HG03135 (cell line): ENCODE measurements around the gene CLASP2.

Source experiments
- ATAC-seq: cut with Tn5 transposase; IDR thresholded peaks from one replicate; pipeline ENCODE4 v1.9.1; 2021; ENCODE audit warnings: mild to moderate bottlenecking, moderate library complexity; ENCODE audit not compliant: unreplicated experiment

Gene CLASP2

GRCh38 chr3:33639889-33640288 lies 78.2 kb downstream of the CLASP2 start:
- no peak for ATAC-seq

- no peak for ATAC-seq
Observed at GRCh38 chr3:33637482-33637881, 80.6 kb downstream of the CLASP2 start.

GRCh38 chr3:33636125-33636850 lies 81.8 kb downstream of the CLASP2 start:
- ATAC-seq = no peak

DNA sequence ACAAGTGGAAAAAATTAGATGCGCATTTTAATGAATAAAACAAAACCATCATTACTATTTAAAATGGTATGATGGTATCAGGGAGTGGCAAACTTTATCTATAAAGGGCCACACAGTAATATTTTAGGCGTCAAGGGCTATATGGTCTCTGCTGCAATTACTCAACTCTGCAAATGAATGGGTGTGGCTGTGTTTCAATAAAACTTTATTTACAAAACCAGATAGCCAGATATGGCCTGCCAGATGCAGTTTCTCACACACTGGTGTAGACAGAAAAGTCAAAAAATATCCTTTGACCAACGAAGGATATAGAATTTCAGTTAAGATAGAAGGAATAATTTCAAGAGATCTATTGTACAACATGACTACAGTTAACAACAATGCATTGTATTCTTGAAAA lies 83.8 kb downstream of the CLASP2 start:
- ATAC-seq = no peak

GRCh38 chr3:33629219-33629618 lies 88.8 kb downstream of the CLASP2 start:
- ATAC-seq = no peak

- no peak for ATAC-seq
Observed at GRCh38 chr3:33624756-33625155, 93.3 kb downstream of the CLASP2 start.

GRCh38 chr3:33613041-33613440 lies 105.0 kb downstream of the CLASP2 start:
- no peak for ATAC-seq

DNA sequence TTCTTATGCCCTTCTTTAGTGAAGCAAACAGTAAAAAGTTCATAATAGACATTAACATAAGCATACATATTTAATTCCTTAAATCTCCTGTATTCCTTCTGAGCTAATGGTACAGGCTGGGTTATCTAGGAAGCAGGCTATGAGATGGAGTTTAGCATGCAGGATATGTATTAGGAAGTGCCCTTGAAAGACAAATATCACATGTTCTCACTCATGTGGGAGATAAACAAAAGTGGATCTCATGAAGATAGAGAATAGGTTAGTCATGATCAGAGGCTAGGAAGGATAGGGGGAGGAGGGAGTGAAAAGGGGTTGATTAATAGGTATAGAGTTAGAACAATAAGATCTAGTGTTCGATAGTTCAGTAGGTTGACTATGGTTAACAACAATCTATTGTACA lies 105.4 kb downstream of the CLASP2 start:
- ATAC-seq = no peak

DNA sequence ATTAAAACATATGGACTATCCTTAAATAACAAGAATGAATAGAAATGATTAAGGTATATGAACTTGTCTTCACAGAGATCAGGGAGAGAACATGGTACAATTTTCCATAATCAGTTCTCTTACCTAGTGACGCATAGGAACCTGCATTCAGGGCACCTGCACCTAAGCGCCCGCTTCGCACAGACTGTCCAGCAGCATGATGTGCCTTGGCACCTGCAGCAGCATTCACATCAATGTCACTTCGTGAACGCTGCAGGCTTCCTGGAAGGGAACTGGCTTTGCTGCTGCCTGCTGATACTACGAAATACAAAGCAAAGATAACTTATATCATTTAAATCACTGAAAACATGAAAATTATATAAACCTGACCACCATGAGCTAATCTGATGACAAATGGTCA lies 115.2 kb downstream of the CLASP2 start:
- no peak for ATAC-seq

DNA sequence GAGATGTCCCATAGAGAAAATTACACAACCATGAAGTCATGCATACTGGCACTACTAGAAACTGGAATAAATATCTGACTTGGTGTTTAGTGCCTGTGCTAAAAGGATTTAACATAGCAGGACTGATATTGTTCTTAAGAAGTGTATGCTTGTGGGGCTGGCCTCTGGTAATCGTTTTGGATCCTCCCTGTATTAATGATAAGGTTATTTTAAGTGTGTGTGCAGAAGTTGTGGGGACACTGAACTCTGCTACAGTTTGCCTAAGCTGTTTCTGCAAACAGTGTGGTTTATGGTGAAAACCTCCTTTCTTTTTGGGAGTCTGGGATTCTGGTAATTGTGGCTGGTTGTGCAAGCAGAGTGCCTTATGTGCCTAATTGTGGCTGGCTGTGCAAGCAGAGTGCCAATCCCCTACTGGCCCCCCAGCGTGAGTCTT lies 120.8 kb downstream of the CLASP2 start:
- no peak for ATAC-seq

DNA sequence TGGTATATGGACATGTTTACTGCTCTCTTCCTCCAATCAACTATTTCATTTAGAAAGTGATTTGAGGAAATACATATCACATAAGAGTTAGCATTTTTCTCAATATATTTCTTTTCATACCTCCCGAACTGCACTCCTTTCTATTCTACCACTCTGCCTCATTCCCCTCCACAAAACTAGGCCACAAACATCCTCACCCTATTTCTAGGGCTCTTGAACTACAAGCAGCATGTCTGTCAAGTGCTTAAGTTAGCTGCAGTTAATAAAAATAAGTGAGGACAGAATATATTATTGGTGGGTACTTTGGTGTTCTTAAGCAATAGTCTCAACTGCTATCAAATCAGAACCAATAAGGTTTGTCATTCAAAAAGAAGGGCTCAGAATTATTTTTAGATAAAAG lies 125.1 kb downstream of the CLASP2 start:
- no peak for ATAC-seq

DNA sequence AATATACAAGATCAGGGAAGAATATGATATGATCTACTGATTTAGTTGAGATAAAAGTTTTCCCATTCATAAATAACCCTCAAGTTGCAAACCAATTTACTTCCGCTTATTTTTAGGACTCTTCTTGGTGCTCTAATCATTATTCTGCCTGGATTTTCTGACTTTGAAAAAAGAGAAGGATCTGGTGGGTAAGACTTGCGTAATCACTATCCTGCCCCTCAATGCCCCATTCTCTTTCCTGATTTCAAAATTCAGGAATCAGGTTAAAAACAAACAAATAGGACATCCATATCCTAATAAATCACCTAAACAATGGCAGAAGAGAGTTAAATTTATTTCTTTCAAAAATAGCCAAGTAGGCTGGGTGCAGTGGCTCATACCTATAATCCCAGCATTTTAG lies 127.5 kb downstream of the CLASP2 start:
- no peak for ATAC-seq

DNA sequence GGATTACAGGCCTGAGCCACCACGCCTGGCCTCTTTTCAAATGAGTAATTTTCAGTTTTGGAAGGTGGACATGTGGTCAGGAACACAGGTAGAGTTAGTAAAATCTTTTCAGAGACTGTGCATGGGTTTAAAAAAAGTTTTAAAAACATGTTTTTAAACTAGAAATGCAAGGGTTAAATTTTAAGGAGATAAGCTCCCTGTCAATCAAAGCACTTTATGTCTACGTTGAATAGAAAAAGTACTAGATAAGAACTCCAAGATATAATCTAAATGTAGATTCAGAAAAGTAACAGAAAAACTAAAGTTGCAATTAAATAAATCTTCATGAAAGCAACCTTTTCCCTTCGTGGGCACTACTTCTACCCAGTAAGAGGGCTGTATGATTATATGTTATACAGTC lies 131.7 kb downstream of the CLASP2 start:
- ATAC-seq = no peak

- ATAC-seq = no peak
Observed at GRCh38 chr3:33582234-33582633, 135.8 kb downstream of the CLASP2 start.

DNA sequence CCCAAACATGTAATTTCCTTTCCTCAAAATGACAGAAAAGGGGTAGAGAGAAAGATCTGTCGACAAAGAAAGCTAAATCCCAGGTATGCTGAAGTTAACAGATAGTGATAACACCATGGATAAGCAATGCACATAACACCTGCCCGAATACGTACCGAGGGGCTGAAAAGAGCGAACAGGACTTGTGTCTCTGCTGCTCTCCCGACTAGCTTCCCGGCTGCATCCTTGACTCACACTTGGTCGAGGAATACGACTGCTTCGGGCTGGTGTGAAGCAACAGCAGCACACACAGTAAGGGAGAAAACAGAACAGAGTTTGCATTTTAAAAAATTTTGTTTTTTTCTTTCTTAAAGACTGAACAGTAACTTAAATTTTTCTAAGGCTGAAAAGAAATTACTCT lies 136.4 kb downstream of the CLASP2 start:
- ATAC-seq = no peak

- no peak for ATAC-seq
Observed at GRCh38 chr3:33579840-33580239, 138.2 kb downstream of the CLASP2 start.

DNA sequence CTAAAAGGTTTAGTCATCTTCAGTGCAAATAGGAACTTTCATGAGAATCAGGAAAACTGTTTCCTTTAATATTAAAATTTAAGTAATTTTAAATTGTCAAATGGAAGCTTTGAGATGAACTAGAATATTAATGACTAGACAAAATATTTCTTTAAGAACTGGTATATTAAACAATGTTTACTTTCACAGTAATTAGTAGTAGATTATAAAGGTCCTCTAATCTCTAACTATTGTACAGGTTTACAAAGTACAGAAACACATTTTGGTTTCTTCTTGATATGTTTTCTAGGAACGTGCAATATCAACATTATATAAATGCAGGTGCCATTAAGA lies 138.9 kb downstream of the CLASP2 start:
- no peak for ATAC-seq

- no peak for ATAC-seq
Observed at GRCh38 chr3:33578325-33579177, 139.5 kb downstream of the CLASP2 start.

DNA sequence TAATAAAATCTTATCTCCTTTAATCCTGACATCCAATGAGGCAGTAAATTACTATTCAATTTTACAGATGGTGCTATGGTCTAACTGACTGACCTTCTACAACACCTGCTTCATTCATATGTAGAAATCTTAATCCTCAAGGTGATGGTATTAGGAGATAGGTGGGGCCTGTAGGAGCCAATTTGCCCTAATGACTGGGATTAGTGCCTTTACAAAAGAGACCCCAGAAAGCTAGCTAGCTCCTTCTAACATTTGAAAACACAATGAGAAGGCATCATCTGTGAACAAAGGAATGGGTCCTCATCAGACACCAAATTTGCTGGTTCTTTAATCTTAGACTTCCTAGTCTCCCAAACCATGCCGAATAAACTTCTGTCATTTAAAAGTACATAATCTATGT lies 140.5 kb downstream of the CLASP2 start:
- no peak for ATAC-seq

- no peak for ATAC-seq
Observed at GRCh38 chr3:33577173-33577572, 140.9 kb downstream of the CLASP2 start.

GRCh38 chr3:33575311-33575710 lies 142.7 kb downstream of the CLASP2 start:
- ATAC-seq = no peak

DNA sequence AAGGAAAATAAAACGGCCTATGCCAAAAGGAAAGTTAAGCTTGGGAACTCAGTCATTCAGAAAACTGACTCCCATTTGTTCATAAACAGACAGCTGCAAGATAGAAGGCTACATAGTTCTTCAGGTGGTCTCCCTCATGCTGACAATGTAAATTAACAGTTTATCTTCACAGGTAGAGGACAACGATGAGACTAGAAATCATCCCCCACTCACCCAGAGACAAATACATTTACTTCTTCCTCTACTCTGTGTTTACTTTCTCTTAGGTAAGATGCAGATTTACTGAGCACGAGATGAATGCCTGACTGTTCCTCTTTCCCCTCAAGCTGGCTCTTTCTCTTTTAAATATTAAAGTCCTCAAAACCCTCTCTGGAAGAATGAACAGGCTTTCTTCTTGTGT lies 160.2 kb downstream of the CLASP2 start:
- no peak for ATAC-seq
